HepG2 (cell line): Measurements from ENCODE around the gene MSMB. TPM values are rescaled to one million over a fixed set of nuclear protein-coding genes. Genes with fewer than 3 reads are reported as not detected.

Experiments
- CHD2 ChIP-seq: IDR thresholded peaks from 2 replicates; pipeline ENCODE4 v1.6.1; 2011; ENCODE audit warnings: low read depth, low read length, improper control_type of control experiment
- CREB3 ChIP-seq: sonication (generic); formaldehyde crosslinking; IDR thresholded peaks from 2 replicates; pipeline ENCODE4 v1.5.0; 2020; ENCODE audit warnings: missing genetic modification reagents
- NCOR1 ChIP-seq: fragments of 200-600 bp; sonication (generic); IDR thresholded peaks from 2 replicates; pipeline ENCODE4 v1.7.0; 2017; ENCODE audit warnings: antibody characterized with exemption, low read length, borderline replicate concordance
- XRCC5 ChIP-seq: fragments of 200-400 bp; formaldehyde crosslinking; optimal IDR thresholded peaks from 2 replicates; pipeline ENCODE3; 2017; ENCODE audit warnings: mild to moderate bottlenecking, low read length
- ZNF30 ChIP-seq: sonication (generic); formaldehyde crosslinking; IDR thresholded peaks from 2 replicates; pipeline ENCODE4 v1.5.0; 2020; ENCODE audit warnings: mild to moderate bottlenecking, missing genetic modification reagents
- ZNF331 ChIP-seq: sonication (generic); formaldehyde crosslinking; IDR thresholded peaks from 2 replicates; pipeline ENCODE4 v1.4.0; 2020; ENCODE audit warnings: missing genetic modification reagents
- ZNF44 ChIP-seq: sonication (generic); formaldehyde crosslinking; IDR thresholded peaks from 2 replicates; pipeline ENCODE4 v1.5.1; 2020; ENCODE audit warnings: mild to moderate bottlenecking, missing genetic modification reagents
- ZNF75D ChIP-seq: sonication (generic); formaldehyde crosslinking; IDR thresholded peaks from 2 replicates; pipeline ENCODE4 v1.8.1; 2023; ENCODE audit warnings: missing genetic modification reagents, mild to moderate bottlenecking, borderline replicate concordance
- ZSCAN29 ChIP-seq: sonication (generic); formaldehyde crosslinking; conservative IDR thresholded peaks from 2 replicates; pipeline ENCODE4 v1.4.0; 2020; ENCODE audit warnings: mild to moderate bottlenecking, missing genetic modification reagents
- polyA plus RNA-seq, 8 experiments: library from polyadenylated mRNA; depleted of rRNA in 3 of 8; stranded (reverse) in 7 of 8; unstranded in 1 of 8; fragments of >200 nt; fragmentation: Illumina TruSeq in 4 of 8; extraction: Trizol in 4 of 8; gene quantifications; 2 replicates each; pipeline versions ENCODE4 v1.2.1 to v1.2.3, GENCODE V29; 2011 to 2016; ENCODE audit warnings: low read depth in 4 of 8, missing spikeins in 1 of 8, mixed read lengths in 1 of 8; ENCODE audit not compliant: insufficient read depth in 1 of 8
- total RNA-seq, 5 experiments: library from RNA; depleted of rRNA; stranded (reverse); fragments of >200 nt; fragmentation: Illumina TruSeq; extraction: Trizol; gene quantifications; 2 replicates each; pipeline ENCODE4 v1.2.3, GENCODE V29; 2016; ENCODE audit warnings: low read depth in 1 of 5
- TF ChIP-seq, protein P1 (sequence below): sonication (generic); formaldehyde crosslinking; IDR thresholded peaks from 2 replicates; pipeline ENCODE4 v1.9.0; 2021; ENCODE audit warnings: missing genetic modification reagents, borderline replicate concordance
- TF ChIP-seq, protein P2 (sequence below): sonication (generic); formaldehyde crosslinking; IDR thresholded peaks from 2 replicates; pipeline ENCODE4 v1.4.0; 2020; ENCODE audit warnings: missing genetic modification reagents, borderline replicate concordance
- TF ChIP-seq, protein P3 (sequence below): sonication (generic); formaldehyde crosslinking; IDR thresholded peaks from 2 replicates; pipeline ENCODE4 v1.4.0; 2020; ENCODE audit warnings: missing genetic modification reagents, borderline replicate concordance
- TF ChIP-seq, protein P4 (sequence below): sonication (generic); IDR thresholded peaks from 2 replicates; pipeline ENCODE4 v1.6.1; 2016; ENCODE audit warnings: low read depth, borderline replicate concordance
- TF ChIP-seq, protein P5 (sequence below): sonication (generic); formaldehyde crosslinking; IDR thresholded peaks from 2 replicates; pipeline ENCODE4 v1.5.0; 2020; ENCODE audit warnings: missing genetic modification reagents

The MSMB gene
- total and polyA plus RNA-seq, 2 of the 13 experiments (the other 11 are each of a cell fraction or from before 2014, with no cell fraction given): 0.84 TPM; not detected in 1

DNA sequence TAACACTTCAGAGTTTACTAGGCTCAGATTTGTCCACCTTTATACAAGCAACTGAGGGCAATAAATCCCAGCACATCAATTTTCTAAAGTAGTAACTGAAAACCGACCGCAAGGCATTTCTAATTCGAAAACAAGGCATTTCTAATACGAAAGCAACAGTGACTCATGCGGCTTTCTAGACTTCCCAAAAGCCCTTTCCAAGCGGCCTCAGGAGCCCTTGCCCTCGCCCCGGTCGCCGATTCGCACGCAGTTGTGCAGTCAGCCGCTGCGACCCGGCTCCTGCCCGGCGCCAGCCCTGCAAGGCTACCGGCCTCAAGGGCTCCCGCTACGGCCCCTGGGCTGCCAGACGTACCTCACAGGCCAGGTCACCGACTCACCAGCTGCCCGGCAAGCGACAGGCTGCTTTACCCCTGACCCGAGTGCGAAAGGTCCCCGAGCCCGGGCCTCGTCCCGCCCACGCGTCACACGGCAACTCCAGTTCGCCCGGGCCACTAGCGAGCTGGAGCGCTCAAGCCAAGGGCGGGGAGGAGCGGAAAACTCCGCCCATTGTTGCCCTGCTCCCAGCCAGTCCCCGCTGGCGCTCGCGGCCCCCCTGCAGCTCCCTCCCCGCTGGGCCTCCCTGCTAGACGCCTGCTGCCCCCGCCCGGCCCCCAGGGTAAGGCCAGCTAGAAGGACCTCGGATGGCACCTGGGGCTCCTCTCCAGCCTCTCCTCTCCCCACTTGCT lies 22.9 kb downstream of the MSMB start (continued):
- TF ChIP-seq, protein P1, sequence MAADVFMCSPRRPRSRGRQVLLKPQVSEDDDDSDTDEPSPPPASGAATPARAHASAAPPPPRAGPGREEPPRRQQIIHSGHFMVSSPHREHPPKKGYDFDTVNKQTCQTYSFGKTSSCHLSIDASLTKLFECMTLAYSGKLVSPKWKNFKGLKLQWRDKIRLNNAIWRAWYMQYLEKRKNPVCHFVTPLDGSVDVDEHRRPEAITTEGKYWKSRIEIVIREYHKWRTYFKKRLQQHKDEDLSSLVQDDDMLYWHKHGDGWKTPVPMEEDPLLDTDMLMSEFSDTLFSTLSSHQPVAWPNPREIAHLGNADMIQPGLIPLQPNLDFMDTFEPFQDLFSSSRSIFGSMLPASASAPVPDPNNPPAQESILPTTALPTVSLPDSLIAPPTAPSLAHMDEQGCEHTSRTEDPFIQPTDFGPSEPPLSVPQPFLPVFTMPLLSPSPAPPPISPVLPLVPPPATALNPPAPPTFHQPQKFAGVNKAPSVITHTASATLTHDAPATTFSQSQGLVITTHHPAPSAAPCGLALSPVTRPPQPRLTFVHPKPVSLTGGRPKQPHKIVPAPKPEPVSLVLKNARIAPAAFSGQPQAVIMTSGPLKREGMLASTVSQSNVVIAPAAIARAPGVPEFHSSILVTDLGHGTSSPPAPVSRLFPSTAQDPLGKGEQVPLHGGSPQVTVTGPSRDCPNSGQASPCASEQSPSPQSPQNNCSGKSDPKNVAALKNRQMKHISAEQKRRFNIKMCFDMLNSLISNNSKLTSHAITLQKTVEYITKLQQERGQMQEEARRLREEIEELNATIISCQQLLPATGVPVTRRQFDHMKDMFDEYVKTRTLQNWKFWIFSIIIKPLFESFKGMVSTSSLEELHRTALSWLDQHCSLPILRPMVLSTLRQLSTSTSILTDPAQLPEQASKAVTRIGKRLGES (CRISPR knock-in tag): peak; percentile 66; the same call in 1 of the 2 replicates
- TF ChIP-seq CREB3: 0 out of 2 replicates have a peak, but pooled peaks have one; percentile 54
- peak; percentile 74; the same call in 1 of the 2 replicates for TF ChIP-seq ZSCAN29
- peak; percentile 76; the same call in 1 of the 2 replicates for TF ChIP-seq ZNF331 (CRISPR knock-in tag)
- TF ChIP-seq ZNF75D (CRISPR knock-in tag): no peak
- peak; percentile 82 for TF ChIP-seq XRCC5
- TF ChIP-seq ZNF30 (CRISPR knock-in tag): no peak
- TF ChIP-seq ZNF44: no peak
- no peak for TF ChIP-seq CHD2
- TF ChIP-seq, protein P2, sequence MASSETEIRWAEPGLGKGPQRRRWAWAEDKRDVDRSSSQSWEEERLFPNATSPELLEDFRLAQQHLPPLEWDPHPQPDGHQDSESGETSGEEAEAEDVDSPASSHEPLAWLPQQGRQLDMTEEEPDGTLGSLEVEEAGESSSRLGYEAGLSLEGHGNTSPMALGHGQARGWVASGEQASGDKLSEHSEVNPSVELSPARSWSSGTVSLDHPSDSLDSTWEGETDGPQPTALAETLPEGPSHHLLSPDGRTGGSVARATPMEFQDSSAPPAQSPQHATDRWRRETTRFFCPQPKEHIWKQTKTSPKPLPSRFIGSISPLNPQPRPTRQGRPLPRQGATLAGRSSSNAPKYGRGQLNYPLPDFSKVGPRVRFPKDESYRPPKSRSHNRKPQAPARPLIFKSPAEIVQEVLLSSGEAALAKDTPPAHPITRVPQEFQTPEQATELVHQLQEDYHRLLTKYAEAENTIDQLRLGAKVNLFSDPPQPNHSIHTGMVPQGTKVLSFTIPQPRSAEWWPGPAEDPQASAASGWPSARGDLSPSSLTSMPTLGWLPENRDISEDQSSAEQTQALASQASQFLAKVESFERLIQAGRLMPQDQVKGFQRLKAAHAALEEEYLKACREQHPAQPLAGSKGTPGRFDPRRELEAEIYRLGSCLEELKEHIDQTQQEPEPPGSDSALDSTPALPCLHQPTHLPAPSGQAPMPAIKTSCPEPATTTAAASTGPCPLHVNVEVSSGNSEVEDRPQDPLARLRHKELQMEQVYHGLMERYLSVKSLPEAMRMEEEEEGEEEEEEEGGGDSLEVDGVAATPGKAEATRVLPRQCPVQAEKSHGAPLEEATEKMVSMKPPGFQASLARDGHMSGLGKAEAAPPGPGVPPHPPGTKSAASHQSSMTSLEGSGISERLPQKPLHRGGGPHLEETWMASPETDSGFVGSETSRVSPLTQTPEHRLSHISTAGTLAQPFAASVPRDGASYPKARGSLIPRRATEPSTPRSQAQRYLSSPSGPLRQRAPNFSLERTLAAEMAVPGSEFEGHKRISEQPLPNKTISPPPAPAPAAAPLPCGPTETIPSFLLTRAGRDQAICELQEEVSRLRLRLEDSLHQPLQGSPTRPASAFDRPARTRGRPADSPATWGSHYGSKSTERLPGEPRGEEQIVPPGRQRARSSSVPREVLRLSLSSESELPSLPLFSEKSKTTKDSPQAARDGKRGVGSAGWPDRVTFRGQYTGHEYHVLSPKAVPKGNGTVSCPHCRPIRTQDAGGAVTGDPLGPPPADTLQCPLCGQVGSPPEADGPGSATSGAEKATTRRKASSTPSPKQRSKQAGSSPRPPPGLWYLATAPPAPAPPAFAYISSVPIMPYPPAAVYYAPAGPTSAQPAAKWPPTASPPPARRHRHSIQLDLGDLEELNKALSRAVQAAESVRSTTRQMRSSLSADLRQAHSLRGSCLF: peak; percentile 77; the same call in 1 of the 2 replicates
- TF ChIP-seq, protein P3, sequence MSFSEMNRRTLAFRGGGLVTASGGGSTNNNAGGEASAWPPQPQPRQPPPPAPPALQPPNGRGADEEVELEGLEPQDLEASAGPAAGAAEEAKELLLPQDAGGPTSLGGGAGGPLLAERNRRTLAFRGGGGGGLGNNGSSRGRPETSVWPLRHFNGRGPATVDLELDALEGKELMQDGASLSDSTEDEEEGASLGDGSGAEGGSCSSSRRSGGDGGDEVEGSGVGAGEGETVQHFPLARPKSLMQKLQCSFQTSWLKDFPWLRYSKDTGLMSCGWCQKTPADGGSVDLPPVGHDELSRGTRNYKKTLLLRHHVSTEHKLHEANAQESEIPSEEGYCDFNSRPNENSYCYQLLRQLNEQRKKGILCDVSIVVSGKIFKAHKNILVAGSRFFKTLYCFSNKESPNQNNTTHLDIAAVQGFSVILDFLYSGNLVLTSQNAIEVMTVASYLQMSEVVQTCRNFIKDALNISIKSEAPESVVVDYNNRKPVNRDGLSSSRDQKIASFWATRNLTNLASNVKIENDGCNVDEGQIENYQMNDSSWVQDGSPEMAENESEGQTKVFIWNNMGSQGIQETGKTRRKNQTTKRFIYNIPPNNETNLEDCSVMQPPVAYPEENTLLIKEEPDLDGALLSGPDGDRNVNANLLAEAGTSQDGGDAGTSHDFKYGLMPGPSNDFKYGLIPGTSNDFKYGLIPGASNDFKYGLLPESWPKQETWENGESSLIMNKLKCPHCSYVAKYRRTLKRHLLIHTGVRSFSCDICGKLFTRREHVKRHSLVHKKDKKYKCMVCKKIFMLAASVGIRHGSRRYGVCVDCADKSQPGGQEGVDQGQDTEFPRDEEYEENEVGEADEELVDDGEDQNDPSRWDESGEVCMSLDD (CRISPR knock-in tag): peak; percentile 79; the same call in 1 of the 2 replicates
- peak; percentile 68; the same call in 1 of the 2 replicates for TF ChIP-seq NCOR1
- TF ChIP-seq, protein P4, sequence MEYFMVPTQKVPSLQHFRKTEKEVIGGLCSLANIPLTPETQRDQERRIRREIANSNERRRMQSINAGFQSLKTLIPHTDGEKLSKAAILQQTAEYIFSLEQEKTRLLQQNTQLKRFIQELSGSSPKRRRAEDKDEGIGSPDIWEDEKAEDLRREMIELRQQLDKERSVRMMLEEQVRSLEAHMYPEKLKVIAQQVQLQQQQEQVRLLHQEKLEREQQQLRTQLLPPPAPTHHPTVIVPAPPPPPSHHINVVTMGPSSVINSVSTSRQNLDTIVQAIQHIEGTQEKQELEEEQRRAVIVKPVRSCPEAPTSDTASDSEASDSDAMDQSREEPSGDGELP: peak; percentile 93
- TF ChIP-seq, protein P5, sequence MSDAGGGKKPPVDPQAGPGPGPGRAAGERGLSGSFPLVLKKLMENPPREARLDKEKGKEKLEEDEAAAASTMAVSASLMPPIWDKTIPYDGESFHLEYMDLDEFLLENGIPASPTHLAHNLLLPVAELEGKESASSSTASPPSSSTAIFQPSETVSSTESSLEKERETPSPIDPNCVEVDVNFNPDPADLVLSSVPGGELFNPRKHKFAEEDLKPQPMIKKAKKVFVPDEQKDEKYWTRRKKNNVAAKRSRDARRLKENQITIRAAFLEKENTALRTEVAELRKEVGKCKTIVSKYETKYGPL: peak; percentile 43; the same call in 1 of the 2 replicates
